AG04450 (cell line): ENCODE data around the gene WDTC1. TPM values are rescaled to one million over a fixed set of nuclear protein-coding genes. Genes with fewer than 3 reads are reported as not detected.
A peak's percentile ranks its signal among the peaks of the same experiment; 100 is the strongest.
"Not testable (repeated sequence)": the region's sequence is repeated elsewhere in the genome, so short reads cannot be mapped to it uniquely, and the experiment has no call there.

Experiments
- CTCF ChIA-PET: fragments of 300-600, 350-600 bp; formaldehyde crosslinking; extraction: SDS; loops from one replicate; lab custom pipeline; 2022; ENCODE audit warnings: antibody characterized with exemption, inconsistent platforms; lab: Charles Lee
- POLR2A ChIA-PET: fragments of 350-600 bp; formaldehyde crosslinking; extraction: SDS; loops from one replicate; lab custom pipeline; 2021; ENCODE audit warnings: antibody characterized with exemption, inconsistent platforms; lab: Yijun Ruan, JAX
- DNase-seq: peaks from one replicate; pipeline ENCODE4 v3.0.0-alpha.2; 2011; ENCODE audit warnings: low read depth, low spot score
- H3K27ac ChIP-seq: one replicate; pipeline ENCODE4 v1.5.1; 2012; ENCODE audit warnings: low read depth, low read length, control low read depth
- H3K27me3 ChIP-seq: one replicate; pipeline ENCODE4 v1.6.0; 2012; ENCODE audit warnings: low read length; ENCODE audit not compliant: control insufficient read depth, insufficient read depth
- H3K4me3 ChIP-seq: 2 replicates; pipeline ENCODE4 v1.5.1; 2011; ENCODE audit warnings: mild to moderate bottlenecking, low read depth, low read length, control low read depth
- H3K9me3 ChIP-seq: 2 replicates; pipeline ENCODE4 v1.5.1; 2012; ENCODE audit warnings: low read length; ENCODE audit not compliant: control insufficient read depth, insufficient read depth
- CTCF ChIP-seq: IDR thresholded peaks from 2 replicates; pipeline ENCODE4 v1.5.1; 2011; ENCODE audit warnings: low read depth, low read length, control low read depth, inconsistent platforms
- polyA plus RNA-seq: library from polyadenylated mRNA; depleted of rRNA; stranded (reverse); fragments of >200 nt; gene quantifications from 2 replicates; pipeline ENCODE4 v1.2.3, GENCODE V29; 2011

Gene WDTC1
- polyA plus RNA-seq, 1 experiment = 7.1 TPM

GRCh38 chr1:27220096-27220495 is 14.3 kb upstream of the WDTC1 start:
- no peak overlapping the region for H3K4me3 ChIP-seq
- no peaks in the 10 kb centered on the region for H3K9me3 ChIP-seq
- TF ChIP-seq CTCF = no peak
- no peak for DNase-seq
- H3K27me3 ChIP-seq = peaks cover 2% of the 10 kb centered on the region
- POLR2A ChIA-PET = interaction anchor here (0.6 to 0.9 kb wide), 4 partner anchors 56 to 611 kb away, joined by 3 to 4 read pairs (median 3); no protein-coding TSS in a partner anchor
- H3K27ac ChIP-seq = no peak overlapping the region
- CTCF ChIA-PET = interaction anchor here (1.3 to 1.6 kb wide), 2 partner anchors 23 to 64 kb away, joined by 3 to 6 read pairs; no protein-coding TSS in a partner anchor

GRCh38 chr1:27220702-27221497 is 13.5 kb upstream of the WDTC1 start:
- not testable (repeated sequence) for H3K4me3 ChIP-seq, H3K27me3 ChIP-seq, H3K27ac ChIP-seq, H3K9me3 ChIP-seq, DNase-seq
- CTCF ChIA-PET = interaction anchor here (1.3 to 1.6 kb wide), 2 partner anchors 24 to 63 kb away, joined by 3 to 6 read pairs; no protein-coding TSS in a partner anchor
- POLR2A ChIA-PET = interaction anchor here (0.9 kb wide), 1 partner anchor 63 kb away, joined by 3 read pairs; no protein-coding TSS in a partner anchor

- no peak overlapping the region for H3K4me3 ChIP-seq
- ChIA-PET CTCF (interaction anchor here (0.6 to 1.4 kb wide), 4 partner anchors 27 to 1476 kb away, joined by 3 to 6 read pairs (median 5); no protein-coding TSS in a partner anchor), POLR2A (no interaction called here)
- H3K27me3 ChIP-seq = peaks cover 6% of the 10 kb centered on the region
- no peak for TF ChIP-seq CTCF
- DNase-seq = no peak
- H3K27ac ChIP-seq = no peak overlapping the region
- no peaks in the 10 kb centered on the region for H3K9me3 ChIP-seq
Measured at GRCh38 chr1:27225621-27226020, 8.8 kb upstream of the WDTC1 start.

- ChIA-PET CTCF (no interaction called here), POLR2A (no interaction called here)
- DNase-seq = no peak
- H3K9me3 ChIP-seq = no peaks in the 10 kb centered on the region
- H3K27ac ChIP-seq = no peak overlapping the region
- TF ChIP-seq CTCF = no peak
- no peak overlapping the region for H3K4me3 ChIP-seq
- peaks cover 6% of the 10 kb centered on the region for H3K27me3 ChIP-seq
Measured at GRCh38 chr1:27227765-27228164, 6.7 kb upstream of the WDTC1 start.

- Histone ChIP-seq H3K4me3 (peak overlapping the region; percentile 55), H3K27me3 (no peaks in the 10 kb centered on the region), H3K9me3 (no peaks in the 10 kb centered on the region), H3K27ac (no peak overlapping the region)
- no peak for DNase-seq
- POLR2A ChIA-PET = interaction anchor here (0.8 to 1.3 kb wide), 4 partner anchors 79 to 396 kb away, joined by 3 to 10 read pairs (median 6); partner anchors contain the start of gene SLC9A1
- no peak for TF ChIP-seq CTCF
- CTCF ChIA-PET = interaction anchor here (0.6 to 1.5 kb wide), 3 partner anchors 39 to 183 kb away, joined by 3 to 4 read pairs (median 3); no protein-coding TSS in a partner anchor
Measured at GRCh38 chr1:27233667-27234048, 774 bp upstream of the WDTC1 start.
